Astrocyte (in vitro differentiated cells and primary cell): ENCODE measurements around the gene GP2. TPM values are rescaled to one million over a fixed set of nuclear protein-coding genes. Genes with fewer than 3 reads are reported as not detected.

Source experiments
- DNase-seq: peaks from one replicate; pipeline ENCODE4 v3.0.0-alpha.2; 2010; ENCODE audit warnings: low read depth
- FAIRE-seq: peaks from 2 replicates; lab custom pipeline; 2011; peaks lifted over from hg19 to GRCh38; lab: Jason Lieb, UNC
- H2AFZ ChIP-seq: 2 replicates; pipeline ENCODE4 v1.6.0; 2012; ENCODE audit warnings: low read depth, low read length, inconsistent platforms
- H3K27ac ChIP-seq: 2 replicates; pipeline ENCODE4 v1.5.1; 2011; ENCODE audit warnings: low read depth, low read length, inconsistent platforms
- H3K27me3 ChIP-seq: 2 replicates; pipeline ENCODE4 v1.6.0; 2011; ENCODE audit warnings: low read length, inconsistent platforms; ENCODE audit not compliant: insufficient read depth
- H3K36me3 ChIP-seq: 2 replicates; pipeline ENCODE4 v1.5.1; 2011; ENCODE audit warnings: low read length, inconsistent platforms; ENCODE audit not compliant: insufficient read depth
- H3K4me1 ChIP-seq: 2 replicates; pipeline ENCODE4 v1.5.1; 2011; ENCODE audit warnings: low read length, inconsistent platforms; ENCODE audit not compliant: insufficient read depth
- H3K4me2 ChIP-seq: 2 replicates; pipeline ENCODE4 v1.6.0; 2012; ENCODE audit warnings: low read length, inconsistent platforms
- H3K4me3 ChIP-seq: 2 replicates; pipeline ENCODE4 v1.5.1; 2011; ENCODE audit warnings: low read depth, mild to moderate bottlenecking, low read length, inconsistent platforms; ENCODE audit not compliant: insufficient read depth
- H3K79me2 ChIP-seq: 2 replicates; pipeline ENCODE4 v1.6.0; 2012; ENCODE audit warnings: mild to moderate bottlenecking, low read length, inconsistent platforms; ENCODE audit not compliant: insufficient read depth
- H3K9ac ChIP-seq: 2 replicates; pipeline ENCODE4 v1.6.0; 2012; ENCODE audit warnings: mild to moderate bottlenecking, low read length, inconsistent platforms
- H3K9me3 ChIP-seq: 2 replicates; pipeline ENCODE4 v1.5.1; 2012; ENCODE audit warnings: low read depth, mild to moderate bottlenecking, low read length, inconsistent platforms; ENCODE audit not compliant: insufficient read depth
- H4K20me1 ChIP-seq: 2 replicates; pipeline ENCODE4 v1.6.0; 2012; ENCODE audit warnings: low read length, inconsistent platforms; ENCODE audit not compliant: insufficient read depth
- H3K27ac Mint-ChIP-seq: one replicate; pipeline ENCODE4 v1.8.0; 2021; ENCODE audit warnings: mild to moderate bottlenecking, mixed read lengths; ENCODE audit not compliant: unreplicated experiment
- H3K27me3 Mint-ChIP-seq: one replicate; pipeline ENCODE4 v1.8.0; 2021; ENCODE audit warnings: low read depth, mixed read lengths; ENCODE audit not compliant: unreplicated experiment
- H3K36me3 Mint-ChIP-seq: one replicate; pipeline ENCODE4 v1.8.0; 2021; ENCODE audit warnings: low read depth, mixed read lengths; ENCODE audit not compliant: unreplicated experiment
- H3K4me1 Mint-ChIP-seq: one replicate; pipeline ENCODE4 v1.8.0; 2021; ENCODE audit warnings: low read depth, mixed read lengths; ENCODE audit not compliant: unreplicated experiment
- H3K4me3 Mint-ChIP-seq: one replicate; pipeline ENCODE4 v1.8.0; 2021; ENCODE audit warnings: mild to moderate bottlenecking, moderate library complexity, mixed read lengths; ENCODE audit not compliant: unreplicated experiment
- H3K9me3 Mint-ChIP-seq: one replicate; pipeline ENCODE4 v1.8.0; 2021; ENCODE audit warnings: mild to moderate bottlenecking, mixed read lengths; ENCODE audit not compliant: unreplicated experiment
- CTCF ChIP-seq: IDR thresholded peaks from 2 replicates; pipeline ENCODE4 v1.5.1; 2011; ENCODE audit warnings: low read depth, mild to moderate bottlenecking, inconsistent platforms, low read length, moderate library complexity; ENCODE audit not compliant: insufficient read depth
- EZH2 ChIP-seq: IDR thresholded peaks from 2 replicates; pipeline ENCODE4 v1.6.1; 2012; ENCODE audit warnings: mild to moderate bottlenecking, low read length, inconsistent platforms; ENCODE audit not compliant: insufficient read depth
- total RNA-seq: library from RNA; stranded (reverse); gene quantifications from 2 replicates; pipeline ENCODE4 v1.2.1, GENCODE V29; 2021

Gene GP2
- total RNA-seq, 1 donor from 2014 or later, result not detected

- H3K27ac Mint-ChIP-seq, result no peak overlapping the region
- no peak for TF ChIP-seq CTCF
- no peak for TF ChIP-seq EZH2
- Histone ChIP-seq H3K79me2 (no peaks in the 10 kb centered on the region), H3K36me3 (no peaks in the 10 kb centered on the region), H3K4me1 (no peaks in the 10 kb centered on the region), H3K27me3 (no peaks in the 10 kb centered on the region), H4K20me1 (no peaks in the 10 kb centered on the region), H3K9ac (no peak overlapping the region), H3K27ac (no peak overlapping the region), H2AFZ (no peak overlapping the region), H3K4me2 (no peak overlapping the region), H3K4me3 (no peak overlapping the region), H3K9me3 (no peaks in the 10 kb centered on the region)
- H3K4me1 Mint-ChIP-seq, result no peaks in the 10 kb centered on the region
- no peaks in the 10 kb centered on the region for H3K9me3 Mint-ChIP-seq
- DNase-seq, result no peak
- no peaks in the 10 kb centered on the region for H3K36me3 Mint-ChIP-seq
- peaks cover 41% of the 10 kb centered on the region for H3K27me3 Mint-ChIP-seq
- no peak for FAIRE-seq
- no peak overlapping the region for H3K4me3 Mint-ChIP-seq
Observed at GRCh38 chr16:20320592-20320991, 6.7 kb downstream of the GP2 start.

GRCh38 chr16:20320178-20320577, 7.1 kb downstream of the GP2 start:
- H3K4me3 Mint-ChIP-seq, result no peak overlapping the region
- Histone ChIP-seq H2AFZ (no peak overlapping the region), H3K36me3 (no peaks in the 10 kb centered on the region), H3K4me1 (no peaks in the 10 kb centered on the region), H3K9me3 (no peaks in the 10 kb centered on the region), H3K4me3 (no peak overlapping the region), H3K27me3 (no peaks in the 10 kb centered on the region), H4K20me1 (no peaks in the 10 kb centered on the region), H3K9ac (no peak overlapping the region), H3K79me2 (no peaks in the 10 kb centered on the region), H3K27ac (no peak overlapping the region), H3K4me2 (no peak overlapping the region)
- H3K9me3 Mint-ChIP-seq, result no peaks in the 10 kb centered on the region
- TF ChIP-seq EZH2 (no peak), CTCF (no peak)
- H3K4me1 Mint-ChIP-seq, result no peaks in the 10 kb centered on the region
- H3K27ac Mint-ChIP-seq, result no peak overlapping the region
- H3K36me3 Mint-ChIP-seq, result no peaks in the 10 kb centered on the region
- DNase-seq (no peak), FAIRE-seq (no peak)
- H3K27me3 Mint-ChIP-seq, result peaks cover 41% of the 10 kb centered on the region

- Histone ChIP-seq H4K20me1 (no peaks in the 10 kb centered on the region), H3K79me2 (no peaks in the 10 kb centered on the region), H3K4me3 (no peak overlapping the region), H3K27ac (no peak overlapping the region), H3K27me3 (no peaks in the 10 kb centered on the region), H3K36me3 (no peaks in the 10 kb centered on the region), H3K4me1 (no peaks in the 10 kb centered on the region), H3K4me2 (no peak overlapping the region), H3K9ac (no peak overlapping the region), H2AFZ (no peak overlapping the region), H3K9me3 (no peaks in the 10 kb centered on the region)
- no peaks in the 10 kb centered on the region for H3K9me3 Mint-ChIP-seq
- peaks cover 43% of the 10 kb centered on the region for H3K27me3 Mint-ChIP-seq
- no peak overlapping the region for H3K4me3 Mint-ChIP-seq
- TF ChIP-seq CTCF (no peak), EZH2 (no peak)
- DNase-seq (no peak), FAIRE-seq (no peak)
- no peak overlapping the region for H3K27ac Mint-ChIP-seq
- no peaks in the 10 kb centered on the region for H3K4me1 Mint-ChIP-seq
- H3K36me3 Mint-ChIP-seq, result no peaks in the 10 kb centered on the region
Observed at GRCh38 chr16:20319406-20319805, 7.9 kb downstream of the GP2 start.
